SU-DHL-6 (cell line): Measurements from ENCODE around the gene TPD52L2.

Source experiments
- H2AFZ ChIP-seq: fragments of 200-600 bp; sonication (generic); 2 replicates; pipeline ENCODE4 v1.6.1; 2014; ENCODE audit warnings: low read depth, mild to moderate bottlenecking, moderate library complexity, mixed read lengths, antibody characterized with exemption, low read length; ENCODE audit not compliant: severe bottlenecking
- H3F3A ChIP-seq: fragments of 200-600 bp; shearing (Covaris generic); 2 replicates; pipeline ENCODE4 v1.6.0; 2016; ENCODE audit warnings: antibody characterized with exemption, mild to moderate bottlenecking; ENCODE audit not compliant: insufficient read depth
- H3K27ac ChIP-seq: fragments of 200-600 bp; sonication (generic); 2 replicates; pipeline ENCODE4 v1.5.1; 2016; ENCODE audit warnings: low read depth, mild to moderate bottlenecking, low read length, moderate library complexity, mixed read lengths
- H3K27me3 ChIP-seq: fragments of 200-600 bp; sonication (generic), shearing (Covaris generic); 2 replicates; pipeline ENCODE4 v1.6.0; 2014; ENCODE audit warnings: mild to moderate bottlenecking, low read length
- H3K36me3 ChIP-seq: fragments of 200-600 bp; sonication (generic); 2 replicates; pipeline ENCODE4 v1.6.1; 2014; ENCODE audit warnings: mild to moderate bottlenecking, low read length, mixed read lengths
- H3K4me2 ChIP-seq: fragments of 300-600, 200-600 bp; shearing (Covaris generic), sonication (generic); 2 replicates; pipeline ENCODE4 v1.6.0; 2014; ENCODE audit warnings: low read length, low read depth, mild to moderate bottlenecking; ENCODE audit not compliant: poor library complexity, severe bottlenecking
- H3K4me3 ChIP-seq: fragments of 200-600 bp; sonication (generic); 2 replicates; pipeline ENCODE4 v1.5.1; 2014; ENCODE audit warnings: antibody characterized with exemption, low read length, mild to moderate bottlenecking, mixed read lengths; ENCODE audit not compliant: insufficient read depth, poor library complexity, severe bottlenecking
- H3K79me2 ChIP-seq: fragments of 200-600 bp; sonication (generic); 2 replicates; pipeline ENCODE4 v1.6.1; 2014; ENCODE audit warnings: mild to moderate bottlenecking, low read length, moderate library complexity; ENCODE audit not compliant: insufficient read depth
- H3K9ac ChIP-seq: fragments of 200-600 bp; sonication (generic); 2 replicates; pipeline ENCODE4 v1.7.0; 2014; ENCODE audit warnings: mild to moderate bottlenecking, low read length
- H3K9me2 ChIP-seq: fragments of 200-600 bp; sonication (generic); replicated peaks from 2 replicates; pipeline ENCODE4 v1.6.1; 2014; ENCODE audit warnings: low read length; ENCODE audit not compliant: insufficient read depth
- H3K9me3 ChIP-seq: fragments of 200-600 bp; sonication (generic); 2 replicates; pipeline ENCODE4 v1.6.1; 2014; ENCODE audit warnings: low read length, mixed read lengths; ENCODE audit not compliant: insufficient read depth
- H4K20me1 ChIP-seq: fragments of 200-600 bp; sonication (generic); 2 replicates; pipeline ENCODE4 v1.6.1; 2014; ENCODE audit warnings: low read depth, mild to moderate bottlenecking, antibody characterized with exemption, low read length, moderate library complexity, mixed read lengths
- EZH2phosphoT487 ChIP-seq: fragments of 200-600 bp; sonication (generic), shearing (Covaris generic); conservative IDR thresholded peaks from 2 replicates; pipeline ENCODE4 v1.6.1; 2018; ENCODE audit warnings: mild to moderate bottlenecking, antibody characterized with exemption, low read length, moderate library complexity, mixed read lengths
- TF ChIP-seq, protein P1 (sequence below): fragments of 200-600 bp; sonication (generic); IDR thresholded peaks from one replicate; pipeline ENCODE4 v1.5.1; 2017; ENCODE audit warnings: antibody characterized with exemption, mild to moderate bottlenecking, low read length, moderate library complexity; ENCODE audit not compliant: insufficient read depth, poor library complexity, severe bottlenecking

The TPD52L2 gene

GRCh38 chr20:63940071-63940471, 75.0 kb downstream of the TPD52L2 start:
- Histone ChIP-seq H3K79me2 (no peaks in the 10 kb centered on the region), H3K36me3 (no peaks in the 10 kb centered on the region), H3K9me2 (no peaks in the 10 kb centered on the region), H3K4me3 (no peak overlapping the region), H2AFZ (no peak overlapping the region), H3K4me2 (no peak overlapping the region), H3K9me3 (no peaks in the 10 kb centered on the region), H3K27ac (no peak overlapping the region), H3F3A (no peaks in the 10 kb centered on the region; the same call in 1 of the 2 replicates), H3K9ac (no peak overlapping the region), H3K27me3 (no peaks in the 10 kb centered on the region), H4K20me1 (no peaks in the 10 kb centered on the region)
- no peak for TF ChIP-seq EZH2phosphoT487
- TF ChIP-seq, protein P1, sequence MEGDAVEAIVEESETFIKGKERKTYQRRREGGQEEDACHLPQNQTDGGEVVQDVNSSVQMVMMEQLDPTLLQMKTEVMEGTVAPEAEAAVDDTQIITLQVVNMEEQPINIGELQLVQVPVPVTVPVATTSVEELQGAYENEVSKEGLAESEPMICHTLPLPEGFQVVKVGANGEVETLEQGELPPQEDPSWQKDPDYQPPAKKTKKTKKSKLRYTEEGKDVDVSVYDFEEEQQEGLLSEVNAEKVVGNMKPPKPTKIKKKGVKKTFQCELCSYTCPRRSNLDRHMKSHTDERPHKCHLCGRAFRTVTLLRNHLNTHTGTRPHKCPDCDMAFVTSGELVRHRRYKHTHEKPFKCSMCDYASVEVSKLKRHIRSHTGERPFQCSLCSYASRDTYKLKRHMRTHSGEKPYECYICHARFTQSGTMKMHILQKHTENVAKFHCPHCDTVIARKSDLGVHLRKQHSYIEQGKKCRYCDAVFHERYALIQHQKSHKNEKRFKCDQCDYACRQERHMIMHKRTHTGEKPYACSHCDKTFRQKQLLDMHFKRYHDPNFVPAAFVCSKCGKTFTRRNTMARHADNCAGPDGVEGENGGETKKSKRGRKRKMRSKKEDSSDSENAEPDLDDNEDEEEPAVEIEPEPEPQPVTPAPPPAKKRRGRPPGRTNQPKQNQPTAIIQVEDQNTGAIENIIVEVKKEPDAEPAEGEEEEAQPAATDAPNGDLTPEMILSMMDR, result no peak

- H3K4me2 ChIP-seq, result no peak overlapping the region
Observed at GRCh38 chr20:63940472-63941266, 75.6 kb downstream of the TPD52L2 start.

More at GRCh38 chr20:63940472-63941266, 75.6 kb downstream of the TPD52L2 start:
- no peak overlapping the region for H3K27ac ChIP-seq
- no peaks in the 10 kb centered on the region; the same call in 1 of the 2 replicates for H3F3A ChIP-seq
- H2AFZ ChIP-seq, result no peak overlapping the region
- H3K9me3 ChIP-seq, result no peaks in the 10 kb centered on the region
- TF ChIP-seq, protein P1, result no peak
- no peak for TF ChIP-seq EZH2phosphoT487
- no peaks in the 10 kb centered on the region for H3K9me2 ChIP-seq
- no peaks in the 10 kb centered on the region for H3K36me3 ChIP-seq
- H3K9ac ChIP-seq, result no peak overlapping the region
- H4K20me1 ChIP-seq, result no peaks in the 10 kb centered on the region
- H3K27me3 ChIP-seq, result no peaks in the 10 kb centered on the region
- no peaks in the 10 kb centered on the region for H3K79me2 ChIP-seq
- H3K4me3 ChIP-seq, result no peak overlapping the region
